Hypothalamus (tissue), 51 donors: ENCODE data around the gene C14orf180.
"Not testable (repeated sequence)": the region's sequence is repeated elsewhere in the genome, so short reads cannot be mapped to it uniquely, and the experiment has no call there.

Source experiments
- DNase-seq, 51 donors: peaks; one replicate each; lab custom pipeline; 2025; lab: John Stamatoyannopoulos, UW

Gene C14orf180

DNA sequence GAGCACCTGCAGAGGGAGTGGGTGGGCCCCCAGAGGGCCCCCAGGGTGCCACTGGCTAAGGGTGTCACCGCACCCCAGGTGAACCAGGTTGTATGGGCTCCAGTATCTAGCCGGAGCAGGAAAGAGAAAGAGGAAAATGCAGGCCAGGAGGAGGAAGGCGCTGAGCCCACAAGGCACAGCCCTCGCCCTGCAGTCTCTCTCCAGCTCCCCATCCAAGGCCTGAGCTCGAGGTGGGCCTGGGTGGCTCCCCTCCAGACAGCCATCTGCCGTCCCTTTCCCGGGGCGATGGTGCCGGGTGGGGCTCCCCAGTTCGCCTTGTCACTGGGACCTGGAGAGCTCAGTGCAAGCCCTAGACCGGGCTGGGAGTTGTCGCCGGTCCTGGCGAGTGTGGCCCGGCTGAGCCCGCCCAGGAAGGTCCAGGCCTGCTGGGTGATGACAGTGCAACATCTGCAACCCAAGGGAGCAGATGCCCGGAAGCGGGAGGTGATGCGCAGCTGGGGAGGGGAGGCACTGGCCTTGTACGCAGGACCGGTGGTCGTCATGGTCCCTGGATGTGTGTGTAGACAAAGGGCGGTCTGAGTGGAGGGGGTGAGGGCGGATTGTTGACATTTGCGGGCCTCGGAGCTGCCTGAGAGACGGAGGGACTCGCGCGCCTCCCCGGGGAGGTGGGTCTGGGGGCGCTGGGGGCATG is 24.3 kb downstream of the C14orf180 start:
- DNase-seq, result no peak

DNA sequence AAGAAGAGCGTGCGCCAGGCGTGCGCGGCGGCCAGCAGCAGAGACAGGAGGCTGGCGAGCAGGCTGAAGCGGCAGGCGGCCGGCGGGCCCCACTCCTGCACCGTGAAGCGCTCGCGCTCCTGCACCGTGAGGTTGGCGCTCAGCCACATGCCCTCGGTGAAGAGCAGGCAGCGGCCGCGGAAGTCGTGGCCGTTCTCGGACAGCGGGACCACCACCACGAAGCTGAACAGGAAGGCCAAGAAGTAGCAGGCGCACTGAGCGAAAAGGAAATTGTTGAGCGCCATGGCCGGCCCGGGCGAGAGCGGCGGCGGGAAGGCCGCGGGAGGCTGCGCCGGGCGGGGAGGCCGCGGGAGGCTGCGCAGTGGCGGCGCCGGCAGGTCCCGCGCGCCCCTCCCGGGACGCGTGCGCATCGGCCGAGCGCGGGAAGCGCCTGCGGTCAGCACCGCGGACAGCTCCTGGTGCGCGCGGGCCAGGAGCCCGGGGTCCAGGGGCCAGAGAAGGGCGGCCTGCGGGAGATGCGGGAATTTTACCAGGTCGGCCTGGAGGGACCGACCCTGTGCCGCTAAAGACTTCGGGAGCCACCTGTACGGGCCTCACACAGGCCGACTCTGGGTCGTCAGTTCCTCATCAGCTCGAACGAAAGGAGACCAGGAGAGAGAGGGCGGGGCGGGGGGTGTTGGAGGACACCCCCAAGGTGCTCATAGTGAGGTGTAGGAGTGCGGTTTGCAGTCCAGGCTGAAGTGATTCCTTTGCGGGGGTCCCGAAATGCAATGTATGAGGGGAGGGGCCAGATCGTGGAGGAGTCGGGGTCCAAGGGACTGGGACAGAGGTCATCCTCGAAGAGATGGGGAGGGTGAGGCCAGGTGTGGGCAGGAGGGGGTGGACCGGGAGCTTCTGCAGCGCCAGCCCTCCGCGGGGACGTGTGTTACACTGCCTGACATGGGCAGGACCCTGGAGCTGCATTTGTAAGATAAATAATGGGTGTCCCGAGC is 25.2 kb downstream of the C14orf180 start, which contains the start of gene TMEM179:
TSS of gene TMEM179 (minus strand) at position 315 of the 992 bp plus-strand sequence. CDS start at position 284, 31 bp downstream.
- DNase-seq, result peak in 11 of 51 donors; percentile 12 to 63 (median 35)

DNA sequence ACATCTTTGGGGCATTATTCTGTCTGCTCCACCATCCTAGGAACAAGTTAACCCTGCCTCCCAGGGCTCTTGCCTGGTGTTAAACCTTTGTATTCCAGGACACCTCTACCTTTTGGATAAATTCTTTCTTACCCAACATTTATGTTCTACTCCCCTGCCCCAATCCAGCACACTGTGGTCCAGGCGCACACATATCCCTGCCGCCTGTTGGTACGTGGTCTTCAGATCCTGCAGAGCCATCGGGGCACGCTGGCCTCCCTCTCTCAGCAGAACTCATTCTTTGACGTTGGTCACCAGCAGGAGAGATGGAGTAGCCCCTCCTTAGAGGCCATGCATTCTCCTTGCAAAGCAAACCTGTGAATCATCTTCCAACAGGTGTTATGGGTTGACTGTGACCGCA is 30.1 kb downstream of the C14orf180 start:
- DNase-seq, result no peak

DNA sequence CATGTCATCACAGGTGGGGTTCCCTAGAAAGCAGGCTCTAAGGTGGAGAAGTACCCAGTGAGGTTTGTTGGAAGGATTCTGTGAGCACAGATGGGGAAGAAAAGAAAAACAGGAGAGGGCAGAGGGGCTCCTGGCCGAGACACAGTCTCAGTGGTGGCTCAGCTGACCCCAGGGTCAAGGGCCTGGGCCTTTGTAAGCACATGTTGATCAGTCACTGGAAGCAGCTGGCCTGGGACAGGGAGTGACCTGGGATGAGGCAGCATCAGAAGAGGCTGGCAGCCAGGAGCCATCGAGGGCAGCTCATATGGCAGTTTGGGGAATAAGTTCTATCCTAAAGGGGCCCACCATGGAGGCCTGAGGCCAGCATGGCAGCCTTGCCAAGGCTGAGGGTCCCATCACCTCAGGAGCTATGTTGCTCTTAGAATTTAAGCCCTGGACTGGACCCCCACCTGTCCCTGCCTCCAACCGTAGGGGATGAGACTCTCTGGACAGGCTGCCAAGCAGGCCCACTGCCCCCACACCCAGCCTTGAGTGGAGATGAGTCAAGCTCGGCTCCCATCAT is 31.3 kb downstream of the C14orf180 start:
- no peak for DNase-seq

DNA sequence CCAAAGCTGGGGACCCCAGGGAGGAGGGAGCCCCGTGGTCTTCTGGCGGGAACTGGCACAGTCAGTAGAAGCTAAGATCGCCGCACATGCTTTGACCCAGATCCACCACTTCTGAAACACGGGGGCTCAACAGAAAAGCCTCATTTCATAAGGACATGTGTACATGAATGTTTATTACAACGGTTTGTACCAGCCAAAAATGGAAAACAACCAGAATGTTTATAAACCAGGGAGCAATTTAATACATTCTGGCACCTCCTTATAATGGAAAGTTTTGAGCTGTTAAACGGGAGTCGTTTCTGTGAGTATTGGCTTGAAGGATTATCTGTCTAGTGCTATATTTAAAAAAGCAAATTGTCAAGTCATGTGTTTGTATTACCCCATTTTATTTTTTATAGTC is 32.3 kb downstream of the C14orf180 start:
- no peak for DNase-seq

DNA sequence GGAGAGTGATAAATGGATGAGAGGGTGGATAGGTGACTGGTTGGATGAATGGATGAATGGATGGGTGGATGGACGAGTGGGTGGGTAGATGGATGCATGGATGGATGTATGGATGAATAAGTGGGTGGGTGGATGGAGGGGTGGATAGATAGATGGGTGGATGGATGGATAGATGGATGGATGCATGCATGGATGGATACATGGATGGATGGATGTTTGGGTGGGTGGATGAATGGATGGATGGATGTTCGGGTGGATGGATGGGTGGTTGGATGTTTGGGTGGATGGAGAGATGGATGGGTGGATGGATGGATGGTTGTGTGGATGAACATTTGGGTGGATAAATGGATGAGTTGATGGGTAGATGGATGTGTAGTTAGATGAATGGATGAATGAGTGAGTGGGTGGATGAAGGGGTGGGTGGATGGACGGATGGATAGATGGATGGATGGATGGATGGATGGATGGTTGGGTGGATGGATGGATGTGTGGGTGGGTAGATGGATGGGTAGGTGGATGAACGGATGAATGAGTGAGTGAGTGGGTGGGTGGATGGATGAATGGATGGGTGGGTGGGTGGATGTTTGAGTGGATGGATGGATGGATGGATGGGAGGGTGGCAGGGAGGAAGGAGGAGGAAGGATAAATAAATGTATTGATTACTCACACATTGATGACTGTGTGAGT is 34.7 kb downstream of the C14orf180 start:
- no peak for DNase-seq

DNA sequence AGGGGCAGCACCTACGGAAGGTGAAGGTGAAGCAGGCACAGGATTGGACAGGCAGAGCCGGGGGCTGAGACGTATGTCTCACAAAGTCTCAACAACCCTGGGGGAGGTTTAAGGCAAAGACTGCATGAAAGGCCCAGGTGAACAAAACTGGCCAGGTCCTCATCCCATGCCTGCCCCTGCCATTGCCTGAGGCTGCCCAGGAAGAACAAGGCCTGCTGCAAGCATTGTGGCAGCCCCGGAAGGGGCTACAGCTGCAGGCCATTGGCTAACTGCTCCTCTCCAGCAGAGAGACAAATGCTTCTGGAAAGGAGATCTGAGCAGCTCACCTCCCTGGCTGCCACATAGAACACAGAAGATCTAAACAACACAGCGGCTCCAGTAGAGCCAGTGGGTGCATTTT is 45.4 kb downstream of the C14orf180 start:
- DNase-seq, result no peak

DNA sequence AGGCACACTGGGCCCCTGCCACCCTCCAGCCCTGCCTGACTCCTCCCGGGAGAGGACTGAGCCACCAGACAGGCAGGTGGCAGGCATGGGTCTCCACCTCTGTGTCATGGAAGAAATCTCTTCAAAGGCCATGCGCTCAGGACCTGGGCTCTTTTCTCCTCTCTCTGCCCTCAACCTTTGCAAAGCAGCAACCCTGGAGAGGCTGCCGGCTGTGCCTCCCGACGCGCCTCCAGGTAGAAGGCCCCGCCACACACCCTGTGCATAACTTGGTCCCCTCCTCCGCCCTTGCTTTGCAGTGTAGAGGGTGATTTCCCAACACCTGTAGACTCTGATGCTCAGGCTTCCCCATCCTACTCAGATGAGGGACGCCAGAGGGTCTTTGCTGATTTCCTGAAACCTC is 53.2 kb downstream of the C14orf180 start:
- DNase-seq, result no peak

DNA sequence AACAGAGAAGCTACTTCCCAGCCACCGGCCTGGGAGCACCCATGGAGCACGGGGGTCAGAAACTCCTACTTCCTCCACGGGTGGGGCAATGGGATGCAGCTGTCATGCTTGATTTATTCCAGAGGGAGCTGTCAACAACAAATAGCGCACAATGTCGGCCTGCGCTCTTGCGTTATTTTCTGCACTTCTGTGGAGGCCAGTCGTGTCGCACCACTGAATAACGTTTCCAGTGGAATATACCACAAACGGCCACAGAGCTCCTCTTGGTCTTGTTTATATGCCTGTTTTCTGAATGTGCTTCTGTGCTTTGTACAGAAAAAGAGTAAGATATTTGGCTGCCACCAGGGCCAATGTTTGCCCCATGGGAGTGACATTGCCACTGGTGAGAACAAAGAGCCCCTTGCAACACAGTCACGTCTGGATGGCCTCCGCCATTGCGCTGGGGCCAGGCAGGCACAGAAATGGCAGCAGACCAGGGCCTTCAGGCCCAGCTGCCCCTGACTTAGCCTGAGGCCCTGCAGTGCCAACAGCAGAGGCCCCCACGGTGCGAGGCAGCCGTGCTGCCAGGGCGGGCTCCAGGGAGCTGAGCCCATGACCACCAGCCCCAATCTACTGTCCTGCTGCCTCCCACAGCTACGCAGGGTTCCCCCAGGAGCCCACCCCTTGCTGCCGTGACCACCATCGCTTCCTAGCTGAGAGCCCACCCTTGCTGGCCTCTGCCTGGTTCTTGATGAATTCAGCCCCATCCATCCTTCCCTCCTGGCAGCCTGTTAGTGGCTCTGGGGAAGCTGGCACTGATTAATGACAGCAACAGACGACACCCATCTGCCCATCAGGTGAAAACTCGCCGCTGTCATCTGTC is 53.9 kb downstream of the C14orf180 start:
- DNase-seq, result peak in 29 of 51 donors; percentile 14 to 79 (median 48)

DNA sequence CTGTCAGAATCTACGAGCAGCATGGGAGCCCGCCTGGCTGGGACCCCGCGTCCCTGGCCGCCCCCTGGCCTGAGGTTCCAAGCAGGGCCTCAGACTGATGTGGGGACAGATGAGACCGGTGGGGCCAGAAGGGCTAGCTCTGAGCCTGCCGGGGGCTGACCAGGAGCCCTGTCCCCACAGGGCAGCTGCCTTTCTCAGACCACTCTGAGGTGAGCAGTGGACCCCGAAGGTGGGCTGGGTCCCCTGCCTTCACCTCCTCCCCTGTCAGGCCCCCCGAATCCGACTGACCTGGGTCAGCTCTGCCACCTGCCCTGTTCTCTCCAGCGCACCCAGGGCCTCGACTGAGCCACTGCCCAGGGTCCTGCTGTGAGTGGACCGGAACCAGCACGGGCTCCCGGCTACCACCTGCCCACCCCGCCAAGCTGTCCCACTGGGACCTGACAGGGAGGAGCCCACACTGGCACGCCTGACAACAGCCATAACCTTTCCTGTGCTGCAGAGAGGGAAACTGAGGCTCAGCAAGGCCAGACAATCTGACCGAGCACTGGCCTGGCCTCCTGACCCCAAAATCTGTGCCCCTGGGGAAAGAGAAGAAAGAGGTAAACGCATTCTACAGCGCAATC is 54.7 kb downstream of the C14orf180 start:
- no peak for DNase-seq

DNA sequence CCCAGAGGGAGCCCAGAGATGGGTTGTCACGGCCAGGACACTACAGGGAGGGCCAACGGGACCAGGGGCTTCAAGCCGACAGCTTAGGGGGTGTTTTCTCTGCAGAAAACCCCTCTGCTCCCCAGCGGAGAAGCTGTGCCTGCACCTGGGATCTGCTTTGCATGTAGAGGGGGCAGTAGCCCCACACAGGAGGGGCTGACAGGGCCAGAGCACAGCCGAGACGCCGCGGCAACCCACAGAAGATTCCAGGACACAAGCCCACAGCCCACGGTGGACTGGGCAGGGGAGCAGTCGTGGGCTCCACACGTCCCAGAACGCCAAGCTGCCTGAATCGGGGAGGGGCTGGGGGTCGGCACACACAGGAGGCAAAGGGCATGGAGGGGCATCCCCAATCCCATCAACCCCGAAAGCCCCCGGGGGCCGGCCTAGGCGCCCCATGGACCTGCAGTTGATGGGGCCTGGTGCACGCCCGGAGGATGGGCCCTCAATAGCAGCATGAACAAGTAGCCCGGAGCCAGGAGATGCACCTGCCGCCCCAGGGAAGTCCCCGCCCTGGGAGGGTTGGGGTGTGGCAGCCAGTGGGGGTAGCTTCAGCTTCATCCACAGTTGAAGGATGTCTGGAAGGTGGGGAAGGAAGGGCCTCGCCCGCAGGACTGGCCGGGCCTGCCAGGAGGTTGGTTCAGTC is 55.5 kb downstream of the C14orf180 start:
- DNase-seq, result no peak

DNA sequence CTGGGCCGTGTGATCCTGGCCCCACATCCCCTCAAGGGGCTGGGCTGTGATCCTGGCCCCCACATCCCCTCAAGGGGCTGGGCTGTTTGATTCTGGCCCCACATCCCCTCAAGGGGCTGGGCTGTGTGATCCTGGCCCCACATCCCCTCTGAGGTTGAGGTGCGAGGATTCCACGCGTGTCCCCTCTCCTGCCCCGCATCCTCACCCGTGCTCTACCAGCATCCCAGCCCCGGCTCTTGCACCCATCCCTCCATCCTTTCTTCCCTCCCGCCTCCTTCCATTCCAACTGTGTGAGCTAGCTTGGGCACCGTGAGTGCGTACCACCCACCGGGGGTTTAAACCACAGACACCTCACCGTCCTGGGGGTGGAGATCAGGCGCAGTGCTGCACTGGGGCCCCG is 56.2 kb downstream of the C14orf180 start:
- DNase-seq, result no peak

DNA sequence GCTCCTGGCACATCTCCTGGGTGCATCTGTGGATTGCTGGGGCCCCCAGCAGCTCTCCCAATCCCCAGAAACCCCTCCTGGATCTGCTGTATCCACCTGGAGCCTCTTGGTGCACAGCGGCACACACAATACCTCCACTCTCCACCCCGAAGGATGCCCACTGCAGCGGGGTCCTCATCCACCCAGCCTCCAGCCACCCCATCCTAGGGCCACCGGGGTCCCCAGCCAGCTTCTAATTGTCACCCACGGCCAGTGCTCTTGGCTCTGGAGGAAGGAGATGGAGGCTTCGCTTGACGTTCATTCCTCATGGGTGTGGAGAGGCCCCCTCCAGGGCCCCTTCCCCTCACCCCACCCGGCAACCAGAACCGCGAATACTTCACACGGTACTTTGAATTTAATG is 56.6 kb downstream of the C14orf180 start:
- no peak for DNase-seq

DNA sequence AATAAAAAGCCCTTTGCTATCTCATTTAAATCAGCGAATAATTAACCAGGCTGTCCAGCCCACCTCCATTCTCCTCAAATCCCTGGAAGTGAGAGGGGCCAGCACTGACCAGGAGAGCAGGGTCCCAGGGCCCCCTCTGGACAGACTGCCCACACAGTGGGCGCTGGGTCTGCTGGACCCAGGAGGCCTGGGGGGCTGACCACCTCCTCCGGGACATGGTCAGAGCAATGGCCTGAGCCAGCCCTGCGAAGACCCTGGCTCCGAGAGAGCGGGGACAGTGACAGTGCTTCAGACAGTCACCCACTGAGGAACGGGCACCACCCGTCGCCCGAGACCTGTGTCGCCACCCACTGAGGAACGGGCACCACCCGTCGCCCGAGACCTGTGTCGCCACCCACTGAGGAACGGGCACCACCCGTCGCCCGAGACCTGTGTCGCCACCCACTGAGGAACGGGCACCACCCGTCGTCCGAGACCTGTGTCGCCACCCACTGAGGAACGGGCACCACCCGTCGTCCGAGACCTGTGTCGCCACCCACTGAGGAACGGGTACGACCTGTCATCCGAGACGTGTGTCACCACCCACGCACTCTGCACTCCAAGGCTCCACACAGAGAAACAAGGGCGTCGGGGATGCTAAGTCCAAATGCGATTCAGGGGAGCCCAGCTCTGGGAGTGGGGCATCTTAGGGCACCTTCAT is 57.4 kb downstream of the C14orf180 start:
- DNase-seq, result not testable (repeated sequence)

DNA sequence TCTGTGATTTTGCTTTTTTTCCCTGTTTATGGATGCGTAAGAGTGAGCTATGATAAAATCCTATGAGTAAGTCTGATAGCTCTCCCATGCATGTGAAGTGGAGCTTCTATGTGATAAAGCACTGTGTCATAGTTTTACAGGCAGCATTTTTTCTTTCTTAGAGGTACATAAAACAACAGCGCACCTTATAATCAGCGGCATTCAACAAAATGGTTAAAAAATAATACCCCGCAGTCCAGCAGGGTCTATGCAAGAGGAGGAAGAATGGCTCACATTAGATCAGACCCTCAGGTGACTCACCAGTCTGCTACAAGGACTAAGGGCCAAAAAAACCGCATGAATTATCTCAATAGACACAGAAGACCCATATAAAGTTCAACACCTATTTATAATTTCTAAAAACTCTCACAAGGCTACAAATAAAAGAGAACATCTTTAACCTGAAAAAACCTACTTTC is 58.0 kb downstream of the C14orf180 start:
- DNase-seq, result no peak

DNA sequence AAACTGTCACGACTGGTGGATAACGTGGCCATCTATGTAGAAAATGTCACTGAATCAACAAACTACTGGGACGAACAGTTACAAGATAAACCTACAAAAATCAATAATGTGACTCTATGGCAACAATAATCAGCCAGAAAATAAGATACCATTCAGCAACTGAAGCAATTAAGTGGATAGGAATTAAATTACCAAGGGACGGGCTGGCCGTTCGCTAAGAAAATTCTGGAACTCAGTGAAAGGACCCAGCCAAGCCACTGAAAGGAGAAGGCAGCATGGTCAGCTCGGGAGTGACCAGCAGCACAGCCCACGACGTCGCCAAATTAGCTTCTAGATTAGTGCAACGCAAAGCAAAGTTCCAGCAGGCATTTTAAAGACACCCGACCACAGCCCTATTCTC is 58.6 kb downstream of the C14orf180 start:
- no peak for DNase-seq

DNA sequence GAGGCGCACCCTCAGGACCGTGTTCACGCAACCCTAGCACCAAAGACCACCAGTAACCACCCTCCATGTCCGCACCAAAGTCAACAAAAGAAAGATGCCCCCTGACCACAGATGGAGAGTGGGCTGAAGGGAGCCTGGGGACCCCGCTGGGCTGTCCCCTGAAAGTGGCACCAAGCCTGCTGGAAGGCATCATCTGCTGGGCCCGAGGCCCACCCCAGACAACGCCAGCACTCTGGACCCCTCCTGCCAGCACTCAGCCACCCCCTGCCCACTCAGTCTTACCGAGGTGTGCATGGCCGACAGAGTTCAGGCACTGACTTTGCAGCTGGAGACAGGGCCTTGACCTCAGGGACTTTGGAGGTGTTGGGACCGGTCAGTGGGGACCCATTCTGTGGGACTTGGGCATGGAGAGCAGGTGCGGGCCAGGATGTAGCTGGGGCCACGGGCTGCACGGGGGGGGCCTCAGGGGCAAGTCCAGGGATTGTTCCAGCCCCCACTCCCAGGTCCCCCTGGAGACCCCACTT is 59.4 kb downstream of the C14orf180 start:
- DNase-seq, result no peak

DNA sequence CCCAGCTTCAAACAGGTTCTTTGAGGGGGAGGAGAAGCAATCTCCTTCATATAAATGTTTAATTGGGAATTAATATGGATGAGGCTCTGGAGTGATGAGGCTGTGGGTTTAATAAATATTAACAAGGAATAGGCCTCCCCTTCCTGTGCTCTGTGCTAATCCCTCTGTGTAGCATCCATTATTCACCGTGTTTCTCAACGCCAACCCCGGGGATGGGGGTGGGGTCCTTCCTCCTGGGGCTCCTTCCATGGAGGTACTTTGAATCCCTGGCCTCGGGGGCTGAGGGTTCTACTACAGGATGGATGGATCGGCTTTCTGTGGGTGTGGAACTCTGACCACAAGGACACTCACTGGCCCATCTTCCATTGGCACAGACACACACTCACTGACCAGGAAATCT is 59.9 kb downstream of the C14orf180 start:
- no peak for DNase-seq
